ENCODE measurements around the gene PRTFDC1. TPM values are rescaled to one million over a fixed set of nuclear protein-coding genes. Genes with fewer than 3 reads are reported as not detected.

Gene PRTFDC1
- total RNA-seq, 4 donors from 2014 or later, result 3.0 to 8.3 (median 4.3) TPM

- H3K4me3 ChIP-seq, result no peak overlapping the region
- no peak for TF ChIP-seq POLR2A (IDR thresholded peaks at IDR 0.05; ENCODE audit: low read depth)
- no peak for TF ChIP-seq EP300 (IDR thresholded peaks at IDR 0.05)
- no peak for TF ChIP-seq POLR2AphosphoS5 (IDR thresholded peaks at IDR 0.05)
- TF ChIP-seq CTCF (IDR thresholded peaks at IDR 0.05), result no peak
- H3K27me3 ChIP-seq, result no peaks in the 10 kb centered on the region
- H3K4me1 ChIP-seq, result peaks cover 0 to 4% (median 4%) of the 10 kb centered on the region in 4 donors
- no peaks in the 10 kb centered on the region for H3K36me3 ChIP-seq
- intact Hi-C loops (cut with DNase I), result no loop called here
- DNase-seq (ENCODE audit: extremely low spot score), result peak; percentile 84
- WGBS, result 87% methylated on average over 11 of the region's 11 CpGs
- H3K27ac ChIP-seq (replicated peaks in 1 of 4), result no peak overlapping the region
- H3K9me3 ChIP-seq, result no peaks in the 10 kb centered on the region
Measured at GRCh38 chr10:24944512-24945255, 7.7 kb downstream of the PRTFDC1 start.

GRCh38 chr10:24938525-24938924, 13.9 kb downstream of the PRTFDC1 start:
- intact Hi-C loops (cut with DNase I), result no loop called here
- peaks cover 0 to 10% (median 0%) of the 10 kb centered on the region in 4 donors for H3K36me3 ChIP-seq
- H3K4me3 ChIP-seq, result no peak overlapping the region
- TF ChIP-seq POLR2A (IDR thresholded peaks at IDR 0.05; ENCODE audit: low read depth), result no peak
- TF ChIP-seq EP300 (IDR thresholded peaks at IDR 0.05), result no peak
- no peak for TF ChIP-seq CTCF (IDR thresholded peaks at IDR 0.05)
- no peak for TF ChIP-seq POLR2AphosphoS5 (IDR thresholded peaks at IDR 0.05)
- H3K27ac ChIP-seq (replicated peaks in 1 of 4), result no peak overlapping the region
- H3K9me3 ChIP-seq, result no peaks in the 10 kb centered on the region
- 84% methylated on average over 2 of the region's 2 CpGs for WGBS
- no peaks in the 10 kb centered on the region for H3K4me1 ChIP-seq
- DNase-seq (ENCODE audit: extremely low spot score), result peak; percentile 53
- H3K27me3 ChIP-seq, result no peaks in the 10 kb centered on the region

GRCh38 chr10:24938076-24938475, 14.3 kb downstream of the PRTFDC1 start:
- H3K4me3 ChIP-seq, result no peak overlapping the region
- no peaks in the 10 kb centered on the region for H3K27me3 ChIP-seq
- TF ChIP-seq POLR2AphosphoS5 (IDR thresholded peaks at IDR 0.05), result no peak
- TF ChIP-seq EP300 (IDR thresholded peaks at IDR 0.05), result no peak
- TF ChIP-seq CTCF (IDR thresholded peaks at IDR 0.05), result no peak
- no peak for TF ChIP-seq POLR2A (IDR thresholded peaks at IDR 0.05; ENCODE audit: low read depth)
- H3K4me1 ChIP-seq, result no peaks in the 10 kb centered on the region
- peaks cover 0 to 10% (median 0%) of the 10 kb centered on the region in 4 donors for H3K36me3 ChIP-seq
- intact Hi-C loops (cut with DNase I), result no loop called here
- DNase-seq (ENCODE audit: extremely low spot score), result peak; percentile 8
- WGBS, result 96% methylated on average over 5 of the region's 5 CpGs
- no peak overlapping the region for H3K27ac ChIP-seq (replicated peaks in 1 of 4)
- no peaks in the 10 kb centered on the region for H3K9me3 ChIP-seq

- Histone ChIP-seq H3K27ac (replicated peaks in 1 of 4) (no peak overlapping the region), H3K27me3 (no peaks in the 10 kb centered on the region), H3K4me1 (no peaks in the 10 kb centered on the region), H3K9me3 (no peaks in the 10 kb centered on the region), H3K36me3 (peaks cover 0 to 10% (median 0%) of the 10 kb centered on the region in 4 donors), H3K4me3 (no peak overlapping the region)
- no peak for TF ChIP-seq POLR2A (IDR thresholded peaks at IDR 0.05; ENCODE audit: low read depth)
- no peak for TF ChIP-seq EP300 (IDR thresholded peaks at IDR 0.05)
- no peak for TF ChIP-seq POLR2AphosphoS5 (IDR thresholded peaks at IDR 0.05)
- WGBS, result 89% methylated on average over 8 of the region's 8 CpGs
- intact Hi-C loops (cut with DNase I), result no loop called here
- peak; percentile 79 for DNase-seq (ENCODE audit: extremely low spot score)
Measured at GRCh38 chr10:24935504-24936292, 16.7 kb downstream of the PRTFDC1 start.

- intact Hi-C loops (cut with DNase I), result no loop called here
- Histone ChIP-seq H3K36me3 (peaks cover 0 to 10% (median 0%) of the 10 kb centered on the region in 4 donors), H3K27me3 (no peaks in the 10 kb centered on the region), H3K27ac (replicated peaks in 1 of 4) (no peak overlapping the region), H3K4me1 (no peaks in the 10 kb centered on the region), H3K9me3 (no peaks in the 10 kb centered on the region), H3K4me3 (no peak overlapping the region)
- 100% methylated on average over 1 of the region's 1 CpG for WGBS
- DNase-seq (ENCODE audit: extremely low spot score), result no peak
- no peak for TF ChIP-seq EP300 (IDR thresholded peaks at IDR 0.05)
- TF ChIP-seq POLR2AphosphoS5 (IDR thresholded peaks at IDR 0.05), result no peak
- TF ChIP-seq CTCF (IDR thresholded peaks at IDR 0.05), result no peak
- TF ChIP-seq POLR2A (IDR thresholded peaks at IDR 0.05; ENCODE audit: low read depth), result no peak
Measured at GRCh38 chr10:24931236-24931635, 21.2 kb downstream of the PRTFDC1 start.

Data from esophagus muscularis mucosa (tissue), 4 donors.